HEK293 (cell line): ENCODE data around the gene PLEKHA1.

Experiments
- CTCF ChIA-PET: fragments of 350-600 bp; formaldehyde crosslinking; extraction: SDS; loops from one replicate; lab custom pipeline; 2021; ENCODE audit warnings: antibody characterized with exemption; lab: Yijun Ruan, JAX
- POLR2A ChIA-PET: fragments of 300-600 bp; formaldehyde crosslinking; extraction: SDS; loops from one replicate; lab custom pipeline; 2020; ENCODE audit warnings: antibody characterized with exemption, inconsistent platforms; lab: Yijun Ruan, JAX
- H3K27ac ChIP-seq: fragments of 200-500 bp; sonication (Bioruptor generic); 2 replicates; pipeline ENCODE4 v1.5.1; 2014; ENCODE audit warnings: low read depth, low read length, control low read depth, inconsistent platforms; ENCODE audit errors: extremely low read depth
- H3K36me3 ChIP-seq, 2 experiments: fragments of 200-500 bp in 1 of 2; sonication (Bioruptor generic) in 1 of 2; 1 replicate in 1 of 2; 2 replicates in 1 of 2; pipeline ENCODE4 v1.5.1; 2014 to 2017; ENCODE audit warnings: inconsistent platforms in 2 of 2, low read length in 2 of 2; ENCODE audit not compliant: control insufficient read depth in 2 of 2, insufficient read depth in 1 of 2
- H3K4me1 ChIP-seq: fragments of 200-500 bp; sonication (Bioruptor generic); 2 replicates; pipeline ENCODE4 v1.5.1; 2014; ENCODE audit warnings: mild to moderate bottlenecking, low read length, inconsistent platforms; ENCODE audit not compliant: control insufficient read depth, insufficient read depth
- H3K4me3 ChIP-seq: 2 replicates; pipeline ENCODE4 v1.5.1; 2011; ENCODE audit warnings: low read depth, mild to moderate bottlenecking, control low read depth, low read length, moderate library complexity
- H3K9me3 ChIP-seq: fragments of 200-500 bp; sonication (Bioruptor generic); 2 replicates; pipeline ENCODE4 v1.5.1; 2014; ENCODE audit warnings: low read depth, low read length, inconsistent platforms; ENCODE audit not compliant: control insufficient read depth, insufficient read depth
- BCL11B ChIP-seq: fragments of 450-650 bp; formaldehyde crosslinking; IDR thresholded peaks from 2 replicates; pipeline ENCODE4 v1.5.1; 2016; ENCODE audit warnings: low read depth, missing biosample characterization, missing genetic modification characterization
- GLI4 ChIP-seq: fragments of 450-650 bp; formaldehyde crosslinking; IDR thresholded peaks from 2 replicates; pipeline ENCODE4 v1.5.1; 2016; ENCODE audit warnings: missing biosample characterization, missing genetic modification characterization
- HOXA7 ChIP-seq: sonication (generic); formaldehyde crosslinking; IDR thresholded peaks from 2 replicates; pipeline ENCODE4 v1.8.1; 2022; ENCODE audit warnings: missing genetic modification reagents, borderline replicate concordance
- MYNN ChIP-seq: fragments of 450-650 bp; formaldehyde crosslinking; IDR thresholded peaks from 2 replicates; pipeline ENCODE4 v1.5.1; 2016; ENCODE audit warnings: missing biosample characterization, missing genetic modification characterization, borderline replicate concordance
- OSR2 ChIP-seq: fragments of 450-650 bp; formaldehyde crosslinking; IDR thresholded peaks from 2 replicates; pipeline ENCODE4 v1.5.1; 2016; ENCODE audit warnings: missing biosample characterization, missing genetic modification characterization
- WT1 ChIP-seq: fragments of 450-650 bp; formaldehyde crosslinking; IDR thresholded peaks from 2 replicates; pipeline ENCODE4 v1.5.1; 2016; ENCODE audit warnings: missing biosample characterization, missing genetic modification characterization
- YY2 ChIP-seq: fragments of 450-650 bp; formaldehyde crosslinking; IDR thresholded peaks from 2 replicates; pipeline ENCODE4 v1.5.1; 2016; ENCODE audit warnings: missing biosample characterization, missing genetic modification characterization
- ZBTB1 ChIP-seq: fragments of 450-650 bp; formaldehyde crosslinking; IDR thresholded peaks from 2 replicates; pipeline ENCODE4 v1.5.1; 2016; ENCODE audit warnings: missing biosample characterization, missing genetic modification characterization
- ZFP37 ChIP-seq: fragments of 450-650 bp; formaldehyde crosslinking; IDR thresholded peaks from 2 replicates; pipeline ENCODE4 v1.5.1; 2016; ENCODE audit warnings: missing biosample characterization, missing genetic modification characterization
- ZNF138 ChIP-seq: fragments of 450-650 bp; formaldehyde crosslinking; IDR thresholded peaks from 2 replicates; pipeline ENCODE4 v1.5.1; 2016; ENCODE audit warnings: missing biosample characterization, missing genetic modification characterization, borderline replicate concordance
- ZNF155 ChIP-seq: fragments of 450-650 bp; formaldehyde crosslinking; IDR thresholded peaks from 2 replicates; pipeline ENCODE4 v1.5.1; 2016; ENCODE audit warnings: missing biosample characterization, missing genetic modification characterization
- ZNF16 ChIP-seq: fragments of 450-650 bp; formaldehyde crosslinking; IDR thresholded peaks from 2 replicates; pipeline ENCODE4 v1.5.1; 2016; ENCODE audit warnings: low read depth, missing biosample characterization, missing genetic modification characterization
- ZNF175 ChIP-seq: fragments of 450-650 bp; formaldehyde crosslinking; IDR thresholded peaks from 2 replicates; pipeline ENCODE4 v1.5.1; 2016; ENCODE audit warnings: missing biosample characterization, missing genetic modification characterization
- ZNF354C ChIP-seq: fragments of 450-650 bp; formaldehyde crosslinking; IDR thresholded peaks from 2 replicates; pipeline ENCODE4 v1.5.1; 2016; ENCODE audit warnings: missing biosample characterization, missing genetic modification characterization, low read depth, borderline replicate concordance
- ZNF449 ChIP-seq: fragments of 450-650 bp; formaldehyde crosslinking; IDR thresholded peaks from 2 replicates; pipeline ENCODE4 v1.5.1; 2017; ENCODE audit warnings: missing biosample characterization, mild to moderate bottlenecking, missing genetic modification characterization, moderate library complexity
- ZNF558 ChIP-seq: fragments of 450-650 bp; formaldehyde crosslinking; IDR thresholded peaks from 2 replicates; pipeline ENCODE4 v1.5.1; 2016; ENCODE audit warnings: missing biosample characterization, missing genetic modification characterization
- ZNF571 ChIP-seq: fragments of 450-650 bp; formaldehyde crosslinking; IDR thresholded peaks from 2 replicates; pipeline ENCODE4 v1.5.0; 2017; ENCODE audit warnings: missing biosample characterization, missing genetic modification characterization
- ZNF600 ChIP-seq: fragments of 450-650 bp; formaldehyde crosslinking; IDR thresholded peaks from 2 replicates; pipeline ENCODE4 v1.5.1; 2016; ENCODE audit warnings: missing biosample characterization, missing genetic modification characterization
- ZNF623 ChIP-seq: fragments of 450-650 bp; formaldehyde crosslinking; IDR thresholded peaks from 2 replicates; pipeline ENCODE4 v1.5.1; 2016; ENCODE audit warnings: missing biosample characterization, missing genetic modification characterization
- ZNF658 ChIP-seq: fragments of 450-650 bp; formaldehyde crosslinking; IDR thresholded peaks from 2 replicates; pipeline ENCODE4; 2016; ENCODE audit warnings: missing biosample characterization, missing genetic modification characterization
- ZNF692 ChIP-seq: fragments of 450-650 bp; formaldehyde crosslinking; IDR thresholded peaks from 2 replicates; pipeline ENCODE4 v1.5.1; 2016; ENCODE audit warnings: missing biosample characterization, missing genetic modification characterization
- TF ChIP-seq, protein P1 (sequence below): fragments of 450-650 bp; formaldehyde crosslinking; IDR thresholded peaks from 2 replicates; pipeline ENCODE4 v1.5.1; 2016; ENCODE audit warnings: missing biosample characterization, missing genetic modification characterization
- TF ChIP-seq, protein P2 (sequence below): fragments of 450-650 bp; formaldehyde crosslinking; IDR thresholded peaks from 2 replicates; pipeline ENCODE4 v1.5.1; 2016; ENCODE audit warnings: missing biosample characterization, missing genetic modification characterization
- TF ChIP-seq, protein P3 (sequence below): fragments of 450-650 bp; formaldehyde crosslinking; IDR thresholded peaks from 2 replicates; pipeline ENCODE4 v1.5.1; 2016; ENCODE audit warnings: missing biosample characterization, missing genetic modification characterization

PLEKHA1 gene

GRCh38 chr10:122469848-122470247 lies 95.3 kb downstream of the PLEKHA1 start:
- ChIA-PET POLR2A (no interaction called here), CTCF (interaction anchor here (0.8 to 1.3 kb wide), 4 partner anchors 18 to 96 kb away, joined by 3 to 6 read pairs (median 4); no protein-coding TSS in a partner anchor)
- Histone ChIP-seq H3K4me3 (no peak overlapping the region), H3K27ac (no peak overlapping the region), H3K36me3 (no peaks in the 10 kb centered on the region), H3K9me3 (no peaks in the 10 kb centered on the region), H3K4me1 (0 out of 2 replicates have a peak, but pooled peaks cover 5% of the 10 kb centered on the region)
- TF ChIP-seq ZNF571 (tag by site-specific recombination) (no peak), ZNF354C (tag by site-specific recombination) (no peak), ZNF600 (no peak), MYNN (no peak), ZNF175 (tag by site-specific recombination) (no peak), BCL11B (no peak), ZNF449 (no peak), ZNF692 (tag by site-specific recombination) (no peak), ZNF138 (tag by site-specific recombination) (no peak), ZFP37 (no peak), WT1 (tag by site-specific recombination) (no peak), ZNF16 (tag by site-specific recombination) (no peak)
- TF ChIP-seq, protein P1, sequence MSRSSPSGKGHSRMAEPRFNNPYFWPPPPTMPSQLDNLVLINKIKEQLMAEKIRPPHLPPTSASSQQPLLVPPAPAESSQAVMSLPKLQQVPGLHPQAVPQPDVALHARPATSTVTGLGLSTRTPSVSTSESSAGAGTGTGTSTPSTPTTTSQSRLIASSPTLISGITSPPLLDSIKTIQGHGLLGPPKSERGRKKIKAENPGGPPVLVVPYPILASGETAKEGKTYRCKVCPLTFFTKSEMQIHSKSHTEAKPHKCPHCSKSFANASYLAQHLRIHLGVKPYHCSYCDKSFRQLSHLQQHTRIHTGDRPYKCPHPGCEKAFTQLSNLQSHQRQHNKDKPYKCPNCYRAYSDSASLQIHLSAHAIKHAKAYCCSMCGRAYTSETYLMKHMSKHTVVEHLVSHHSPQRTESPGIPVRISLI (tag by site-specific recombination): no peak
- TF ChIP-seq, protein P2, sequence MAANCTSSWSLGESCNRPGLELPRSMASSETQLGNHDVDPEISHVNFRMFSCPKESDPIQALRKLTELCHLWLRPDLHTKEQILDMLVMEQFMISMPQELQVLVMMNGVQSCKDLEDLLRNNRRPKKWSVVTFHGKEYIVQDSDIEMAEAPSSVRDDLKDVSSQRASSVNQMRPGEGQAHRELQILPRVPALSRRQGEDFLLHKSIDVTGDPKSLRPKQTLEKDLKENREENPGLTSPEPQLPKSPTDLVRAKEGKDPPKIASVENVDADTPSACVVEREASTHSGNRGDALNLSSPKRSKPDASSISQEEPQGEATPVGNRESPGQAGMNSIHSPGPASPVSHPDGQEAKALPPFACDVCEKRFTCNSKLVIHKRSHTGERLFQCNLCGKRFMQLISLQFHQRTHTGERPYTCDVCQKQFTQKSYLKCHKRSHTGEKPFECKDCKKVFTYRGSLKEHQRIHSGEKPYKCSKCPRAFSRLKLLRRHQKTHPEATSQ: no peak

GRCh38 chr10:122471531-122472177 lies 97.1 kb downstream of the PLEKHA1 start:
- Histone ChIP-seq H3K9me3 (no peaks in the 10 kb centered on the region), H3K36me3 (no peaks in the 10 kb centered on the region), H3K4me1 (0 out of 2 replicates have a peak, but pooled peaks cover 5% of the 10 kb centered on the region), H3K4me3 (no peak overlapping the region), H3K27ac (no peak overlapping the region)
- ChIA-PET POLR2A (no interaction called here), CTCF (interaction anchor here (0.7 to 0.8 kb wide), 2 partner anchors 68 to 212 kb away, joined by 3 to 4 read pairs; no protein-coding TSS in a partner anchor)
- TF ChIP-seq ZNF449 (no peak), ZNF658 (tag by site-specific recombination) (no peak), ZNF623 (tag by site-specific recombination) (no peak), GLI4 (tag by site-specific recombination) (no peak), HOXA7 (no peak), ZNF558 (tag by site-specific recombination) (no peak), ZNF155 (no peak), OSR2 (tag by site-specific recombination) (no peak), YY2 (tag by site-specific recombination) (no peak), ZBTB1 (tag by site-specific recombination) (no peak)
- TF ChIP-seq, protein P3, sequence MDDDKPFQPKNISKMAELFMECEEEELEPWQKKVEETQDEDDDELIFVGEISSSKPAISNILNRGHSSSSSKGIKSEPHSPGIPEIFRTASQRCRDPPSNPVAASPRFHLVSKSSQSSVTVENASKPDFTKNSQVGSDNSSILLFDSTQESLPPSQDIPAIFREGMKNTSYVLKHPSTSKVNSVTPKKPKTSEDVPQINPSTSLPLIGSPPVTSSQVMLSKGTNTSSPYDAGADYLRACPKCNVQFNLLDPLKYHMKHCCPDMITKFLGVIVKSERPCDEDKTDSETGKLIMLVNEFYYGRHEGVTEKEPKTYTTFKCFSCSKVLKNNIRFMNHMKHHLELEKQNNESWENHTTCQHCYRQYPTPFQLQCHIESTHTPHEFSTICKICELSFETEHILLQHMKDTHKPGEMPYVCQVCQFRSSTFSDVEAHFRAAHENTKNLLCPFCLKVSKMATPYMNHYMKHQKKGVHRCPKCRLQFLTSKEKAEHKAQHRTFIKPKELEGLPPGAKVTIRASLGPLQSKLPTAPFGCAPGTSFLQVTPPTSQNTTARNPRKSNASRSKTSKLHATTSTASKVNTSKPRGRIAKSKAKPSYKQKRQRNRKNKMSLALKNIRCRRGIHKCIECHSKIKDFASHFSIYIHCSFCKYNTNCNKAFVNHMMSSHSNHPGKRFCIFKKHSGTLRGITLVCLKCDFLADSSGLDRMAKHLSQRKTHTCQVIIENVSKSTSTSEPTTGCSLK (tag by site-specific recombination): no peak
